K562 (cell line): Measurements from ENCODE around the gene EDDM13. TPM values are rescaled to one million over a fixed set of nuclear protein-coding genes. Genes with fewer than 3 reads are reported as not detected.

Experiments
- E2F8 ChIP-seq: fragments of 450-650 bp; IDR thresholded peaks from 2 replicates; pipeline ENCODE4 v1.7.1; 2018; ENCODE audit warnings: mild to moderate bottlenecking, low read depth; ENCODE audit not compliant: partially characterized antibody
- MTA3 ChIP-seq: fragments of 450-650 bp; formaldehyde crosslinking; IDR thresholded peaks from 2 replicates; pipeline ENCODE4 v1.6.1; 2017; ENCODE audit warnings: mild to moderate bottlenecking, borderline replicate concordance
- NR4A1 ChIP-seq, 2 experiments: fragments of 250-450 bp in 1 of 2; fragments of 450-650 bp in 1 of 2; sonication (Bioruptor Pico) in 1 of 2; IDR thresholded peaks; 2 replicates each; pipeline versions ENCODE4 v1.4.0 to v1.6.1; 2016 to 2020; ENCODE audit warnings: mild to moderate bottlenecking in 2 of 2, missing compliant biosample characterization in 1 of 2, missing genetic modification characterization in 1 of 2, moderate library complexity in 1 of 2
- SOX6 ChIP-seq: fragments of 450-650 bp; IDR thresholded peaks from 2 replicates; pipeline ENCODE4 v1.6.1; 2014; ENCODE audit warnings: mild to moderate bottlenecking
- polyA plus RNA-seq, 8 experiments: library from polyadenylated mRNA; depleted of rRNA in 4 of 8; stranded (reverse) in 5 of 8; unstranded in 3 of 8; fragments of >200 nt; fragmentation: Nextera tagmentation in 2 of 8; fragmentation: Illumina TruSeq in 1 of 8; extraction: Ambion mirVana in 2 of 8; extraction: Trizol in 1 of 8; gene quantifications; 2 replicates each; pipeline versions ENCODE4 v1.2.1 to v1.2.3, GENCODE V29; 2011 to 2014; ENCODE audit warnings: inconsistent platforms in 1 of 8, missing spikeins in 1 of 8
- total RNA-seq, 7 experiments: library from RNA; depleted of rRNA in 6 of 7; stranded (reverse); fragments of >200 nt in 6 of 7; fragmentation: Illumina TruSeq in 2 of 7; extraction: Trizol in 2 of 7; gene quantifications; 2 replicates each; pipeline versions ENCODE4 v1.2.1 to v1.2.3, GENCODE V29; 2011 to 2021; ENCODE audit warnings: low replicate concordance in 1 of 7
- TF ChIP-seq, protein P1 (sequence below): fragments of 450-650 bp; conservative IDR thresholded peaks from 2 replicates; pipeline ENCODE4 v1.6.1; 2016; ENCODE audit warnings: missing genetic modification characterization, low read depth, mild to moderate bottlenecking, missing compliant biosample characterization, moderate library complexity

The EDDM13 gene
- total and polyA plus RNA-seq, 9 of the 15 experiments (the other 6 are each of a cell fraction or from before 2014, with no cell fraction given), result 2.0 to 7.7 (median 4.1) TPM

DNA sequence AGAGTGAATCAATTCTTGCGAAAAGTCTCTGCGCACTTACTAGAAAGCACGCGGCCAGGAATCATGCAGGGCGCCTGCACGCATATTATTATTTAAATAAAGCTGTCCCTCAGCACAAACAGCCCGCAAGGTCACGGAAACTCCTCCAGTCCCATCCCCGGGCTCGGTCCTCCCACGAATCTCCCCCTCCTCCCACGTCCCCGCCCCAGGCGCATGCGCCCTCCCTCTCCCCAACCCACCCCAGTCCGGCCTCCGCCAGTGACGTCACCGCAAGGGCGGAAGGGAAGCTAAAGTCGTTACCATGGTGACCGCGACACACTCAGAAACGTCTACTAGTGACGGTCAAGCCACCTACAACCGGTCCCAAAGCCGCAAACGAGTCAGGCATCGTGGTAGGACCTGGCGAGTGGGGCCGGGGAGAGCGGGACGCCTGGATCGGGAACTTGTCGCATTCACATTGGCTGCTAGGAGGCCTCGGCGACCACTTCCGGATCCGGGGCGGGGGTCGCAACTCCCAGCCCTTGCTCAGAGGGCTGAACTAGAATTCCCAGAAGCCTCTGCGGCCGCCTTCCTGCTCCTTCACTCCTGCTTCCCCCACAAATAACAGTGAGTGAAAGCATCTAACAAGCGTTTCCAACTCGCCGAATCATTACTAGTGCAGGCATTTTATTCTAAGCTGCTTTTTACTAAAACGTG, 42.0 kb downstream of the EDDM13 start, which contains the start of gene ZSCAN5A (continued):
- peak; percentile 91 for TF ChIP-seq E2F8
- peak; percentile 50; the same call in 1 of the 2 replicates for TF ChIP-seq MTA3
- TF ChIP-seq, protein P1, sequence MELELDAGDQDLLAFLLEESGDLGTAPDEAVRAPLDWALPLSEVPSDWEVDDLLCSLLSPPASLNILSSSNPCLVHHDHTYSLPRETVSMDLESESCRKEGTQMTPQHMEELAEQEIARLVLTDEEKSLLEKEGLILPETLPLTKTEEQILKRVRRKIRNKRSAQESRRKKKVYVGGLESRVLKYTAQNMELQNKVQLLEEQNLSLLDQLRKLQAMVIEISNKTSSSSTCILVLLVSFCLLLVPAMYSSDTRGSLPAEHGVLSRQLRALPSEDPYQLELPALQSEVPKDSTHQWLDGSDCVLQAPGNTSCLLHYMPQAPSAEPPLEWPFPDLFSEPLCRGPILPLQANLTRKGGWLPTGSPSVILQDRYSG, result peak; percentile 75; the same call in 1 of the 2 replicates
- TF ChIP-seq NR4A1 (CRISPR knock-in tag; IDR thresholded peaks at IDR 0.05), result no peak
- peak; percentile 80 for TF ChIP-seq NR4A1 (tag; IDR thresholded peaks at IDR 0.05)
- TF ChIP-seq SOX6, result 0 out of 2 replicates have a peak, but pooled peaks have one; percentile 18
- TF ChIP-seq, all 486 proteins: peak for 115
